Measurements from ENCODE around the gene KLHL41.

The KLHL41 gene

GRCh38 chr2:169509298-169509885 lies at the start of gene KLHL41:
TSS of gene KLHL41 (plus strand) at chr2:169509702. CDS start at chr2:169509779, 77 bp downstream.
- DNase-seq (ENCODE audit: insufficient read length, low spot score) (no peak), FAIRE-seq (peak; percentile 56)
- no peak for TF ChIP-seq CTCF (IDR thresholded peaks at IDR 0.05; ENCODE audit: insufficient read depth, missing control alignments)

GRCh38 chr2:169461143-169461542 lies 48.4 kb upstream of the KLHL41 start:
- TF ChIP-seq CTCF (IDR thresholded peaks at IDR 0.05; ENCODE audit: insufficient read depth, missing control alignments): no peak
- DNase-seq (ENCODE audit: insufficient read length, low spot score): no peak
- no peak for FAIRE-seq

GRCh38 chr2:169462896-169463695 lies 46.4 kb upstream of the KLHL41 start:
- TF ChIP-seq CTCF (IDR thresholded peaks at IDR 0.05; ENCODE audit: insufficient read depth, missing control alignments): no peak
- FAIRE-seq (no peak), DNase-seq (ENCODE audit: insufficient read length, low spot score) (no peak)

- DNase-seq (ENCODE audit: insufficient read length, low spot score) (no peak), FAIRE-seq (peak; percentile 35)
- TF ChIP-seq CTCF (IDR thresholded peaks at IDR 0.05; ENCODE audit: insufficient read depth, missing control alignments): no peak
Measured at GRCh38 chr2:169464466-169464865, 45.0 kb upstream of the KLHL41 start.

- FAIRE-seq: no peak
- no peak for TF ChIP-seq CTCF (IDR thresholded peaks at IDR 0.05; ENCODE audit: insufficient read depth, missing control alignments)
- DNase-seq (ENCODE audit: insufficient read length, low spot score): no peak
Measured at GRCh38 chr2:169464882-169465281, 44.6 kb upstream of the KLHL41 start.

- DNase-seq (ENCODE audit: insufficient read length, low spot score): no peak
- FAIRE-seq: no peak
- no peak for TF ChIP-seq CTCF (IDR thresholded peaks at IDR 0.05; ENCODE audit: insufficient read depth, missing control alignments)
Measured at GRCh38 chr2:169468841-169469240, 40.7 kb upstream of the KLHL41 start.
